Heart left ventricle (tissue), 13 donors: ENCODE results near the gene RPTOR.

Source experiments
- CTCF ChIP-seq, 12 donors: fragments of 200-600 bp; sonication (generic) in 4 of 12; IDR thresholded peaks; one replicate each; pipeline versions ENCODE4 v1.5.0 to v1.8.0; 2018 to 2022; ENCODE audit warnings: antibody characterized with exemption in 12 of 12, mild to moderate bottlenecking in 5 of 12
- POLR2A ChIP-seq, 2 donors: fragments of 450-650 bp; IDR thresholded peaks; one replicate each; pipeline ENCODE4 v1.6.1; 2017; ENCODE audit warnings: antibody characterized with exemption in 2 of 2, mild to moderate bottlenecking in 2 of 2, moderate library complexity in 2 of 2
- donor health status: ischemic (EF 13 %, LVEDD 7.1; RV severe dilation, severe dysfunction).
- donor health status: DM: no; HTN: yes; CAD: no.
- donor health status: DM: no; HTN: no; CAD: no.
- donor health status: ischemic (EF 25% LVEDD 6.9; RV normal size, moderate dysfunction).
- donor health status: ischemic (EF 25% LVEDD 5.7; RV mildly dilated, moderate dysfunction).
- donor health status: ischemic (EF 35%, LVEDD 5.7; RV mildly dilated, moderate dysfunction).
- donor health status: nonischemic (EF 11% LVEDD 7.7; RV severe dilation, severe dysfunction).
- donor health status: DM: yes; HTN: yes; CAD: no.
- donor health status: PGD.
- donor health status: ischemic (EF 29% LVEDD 5.4; RV normal size, mild dysfunction).
- donor health status: nonischemic (EF 23%, LVEDD 6.1; RV moderate dilation, normal function).

GRCh38 chr17:80724775-80725266, 180.2 kb downstream of the RPTOR start:
- TF ChIP-seq CTCF (IDR thresholded peaks at IDR 0.05) (no peak), POLR2A (IDR thresholded peaks at IDR 0.05) (no peak)
